GM21515 (cell line): Measurements from ENCODE around the gene MEF2D.

Experiments
- ATAC-seq: cut with Tn5 transposase; IDR thresholded peaks from one replicate; pipeline ENCODE4 v1.9.1; 2021; ENCODE audit not compliant: unreplicated experiment

MEF2D gene

GRCh38 chr1:156471496-156472490 lies 28.8 kb downstream of the MEF2D start:
- ATAC-seq, result no peak

GRCh38 chr1:156470473-156470872 lies 30.1 kb downstream of the MEF2D start:
- no peak for ATAC-seq

- ATAC-seq, result no peak
These were observed 31.8 kb downstream of the MEF2D start for GRCh38 chr1:156468693-156469345.

- no peak for ATAC-seq
These were observed 32.7 kb downstream of the MEF2D start for GRCh38 chr1:156467906-156468305.

GRCh38 chr1:156467385-156467784 lies 33.2 kb downstream of the MEF2D start:
- ATAC-seq, result no peak

GRCh38 chr1:156465747-156466365 lies 34.7 kb downstream of the MEF2D start:
- no peak for ATAC-seq

- ATAC-seq, result no peak
These were observed 35.6 kb downstream of the MEF2D start for GRCh38 chr1:156464825-156465452.

GRCh38 chr1:156464335-156464734 lies 36.2 kb downstream of the MEF2D start:
- ATAC-seq, result no peak

- no peak for ATAC-seq
These were observed 36.7 kb downstream of the MEF2D start for GRCh38 chr1:156463874-156464273.

- ATAC-seq, result no peak
These were observed 37.4 kb downstream of the MEF2D start for GRCh38 chr1:156462954-156463795.

- no peak for ATAC-seq
These were observed 38.6 kb downstream of the MEF2D start for GRCh38 chr1:156461781-156462647.

- no peak for ATAC-seq
These were observed 39.5 kb downstream of the MEF2D start for GRCh38 chr1:156461109-156461508.

- no peak for ATAC-seq
These were observed 40.0 kb downstream of the MEF2D start for GRCh38 chr1:156460525-156460924.

- ATAC-seq, result no peak
These were observed 42.4 kb downstream of the MEF2D start for GRCh38 chr1:156458181-156458503.

- ATAC-seq, result peak; percentile 65
These were observed 43.7 kb downstream of the MEF2D start for GRCh38 chr1:156456625-156457465.

- no peak for ATAC-seq
These were observed 45.2 kb downstream of the MEF2D start for GRCh38 chr1:156455362-156455761.

- no peak for ATAC-seq
These were observed 47.7 kb downstream of the MEF2D start for GRCh38 chr1:156452907-156453306.

- no peak for ATAC-seq
These were observed 48.9 kb downstream of the MEF2D start for GRCh38 chr1:156451505-156452160.
